SHP77 (cell line): ENCODE measurements around the gene STAG1.
"Not testable (repeated sequence)": the region's sequence is repeated elsewhere in the genome, so short reads cannot be mapped to it uniquely, and the experiment has no call there.

Experiments used
- DNase-seq, 2 experiments: peaks; one replicate each; lab custom pipeline; 2025; lab: John Stamatoyannopoulos, UW

STAG1 gene

GRCh38 chr3:136586580-136586979 lies 165.6 kb downstream of the STAG1 start:
- no peak for DNase-seq

DNA sequence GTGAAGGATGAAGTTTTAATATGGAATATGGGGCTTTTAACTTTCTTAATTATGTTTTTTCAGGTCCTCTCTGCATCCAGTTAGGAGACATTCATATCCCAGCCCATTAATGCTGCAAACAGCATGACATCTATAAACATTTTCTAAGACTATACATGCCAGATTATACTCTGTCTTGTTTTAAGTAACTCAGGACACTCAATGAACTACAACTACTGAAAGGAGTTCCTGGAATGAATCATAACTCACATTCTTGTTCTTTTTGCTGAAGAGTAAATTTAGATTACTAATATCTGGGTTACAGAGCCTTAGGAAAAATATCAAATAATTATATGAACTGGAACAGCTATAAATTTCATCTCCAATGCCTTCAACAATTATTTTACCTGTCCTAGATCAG lies 167.4 kb downstream of the STAG1 start:
- no peak for DNase-seq

- no peak for DNase-seq
Measured at GRCh38 chr3:136583823-136584222, 168.4 kb downstream of the STAG1 start.

DNA sequence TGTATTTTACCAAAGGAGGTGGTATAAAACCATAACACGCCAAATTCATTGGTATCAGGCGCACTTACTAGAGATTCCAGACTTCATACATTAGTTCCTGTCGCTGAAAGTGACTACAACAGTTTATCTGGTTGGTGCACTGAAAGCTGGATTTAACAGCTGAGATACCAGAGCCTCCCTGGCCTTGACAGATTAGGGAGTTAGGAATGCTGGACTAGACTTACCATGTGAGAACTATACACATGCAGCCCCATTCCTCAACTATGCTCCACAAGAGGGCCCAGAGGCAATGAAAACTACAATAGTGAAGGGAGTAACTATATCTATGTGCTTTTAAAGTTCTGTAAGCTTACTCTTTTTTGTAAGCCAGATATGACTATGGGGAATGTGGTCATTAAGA lies 174.4 kb downstream of the STAG1 start:
- DNase-seq: no peak

DNA sequence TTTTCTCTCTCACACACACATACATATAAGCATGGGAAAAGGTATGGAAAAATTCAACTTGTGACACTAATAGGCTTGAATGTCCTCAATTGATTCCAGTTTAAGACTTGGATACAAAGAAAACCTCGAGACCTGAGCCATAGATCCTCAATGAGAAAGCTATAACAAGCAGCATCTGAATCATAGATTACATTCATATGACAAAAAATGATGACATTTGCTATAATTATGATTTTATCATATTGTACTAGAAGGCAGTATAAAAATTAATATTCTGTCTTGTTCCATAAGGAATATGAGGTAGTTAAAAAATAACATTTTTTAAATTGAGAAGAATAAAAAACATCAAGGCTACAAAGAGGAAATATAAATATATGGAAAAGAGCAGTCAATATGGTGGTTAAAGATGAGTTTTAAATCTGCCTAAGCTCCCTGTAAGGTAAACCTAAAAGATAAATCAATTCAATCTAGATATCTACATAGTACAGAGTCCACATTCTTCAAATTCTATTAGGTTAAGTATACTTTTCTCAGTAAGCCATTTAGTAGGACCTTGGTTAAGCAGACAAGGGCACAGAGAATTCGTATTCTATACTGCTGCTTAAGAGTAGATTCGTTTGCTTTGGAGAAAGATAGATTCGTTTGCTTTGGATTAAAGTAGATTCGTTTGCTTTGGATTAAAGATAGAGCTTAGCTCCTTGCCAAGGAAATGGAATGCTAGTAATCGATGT lies 175.7 kb downstream of the STAG1 start:
- no peak for DNase-seq

DNA sequence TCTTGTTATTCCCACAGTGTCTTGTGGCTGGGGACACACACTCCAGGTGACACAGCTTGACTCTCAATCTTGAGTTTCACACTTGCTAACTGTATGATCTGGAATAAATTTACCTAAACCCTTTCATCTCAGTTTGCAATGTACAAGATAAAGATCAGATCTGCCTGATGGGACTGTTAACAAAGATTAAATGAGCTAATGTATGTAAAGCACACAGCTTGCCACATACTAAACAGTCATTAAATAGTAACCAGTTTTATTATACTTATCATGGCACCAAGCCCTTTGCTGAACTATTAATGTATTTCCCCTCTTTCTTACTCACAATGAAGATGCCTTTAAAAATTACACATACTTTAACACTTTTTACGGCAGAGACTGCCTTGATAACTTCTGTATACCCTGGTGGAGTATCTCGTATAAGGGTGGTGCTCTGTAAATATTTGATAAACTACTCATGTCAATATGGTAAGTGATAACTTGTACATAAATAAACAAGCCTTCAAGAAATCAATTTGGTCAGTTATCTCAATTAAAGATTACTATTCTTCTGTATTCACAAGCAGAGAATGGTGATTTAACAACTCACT lies 184.5 kb downstream of the STAG1 start:
- no peak for DNase-seq

DNA sequence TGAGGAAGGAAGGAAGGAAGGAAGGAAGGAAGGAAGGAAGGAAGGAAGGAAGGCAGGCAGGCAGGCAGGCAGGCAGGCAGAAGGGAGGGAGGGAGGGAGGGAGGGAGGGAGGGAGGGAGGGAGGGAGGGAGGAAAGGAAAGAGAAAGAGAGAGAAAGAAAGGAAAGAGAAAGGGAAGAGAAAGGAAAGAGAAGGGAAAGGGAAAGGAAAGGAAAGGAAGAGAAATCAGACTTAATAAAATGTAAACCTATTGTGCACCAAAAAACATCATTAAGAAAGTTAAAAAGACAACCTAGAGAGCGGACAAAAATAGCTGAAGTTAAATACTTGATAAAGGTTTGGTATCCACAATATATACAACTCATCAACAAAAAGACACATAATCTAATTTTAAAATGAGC lies 187.2 kb downstream of the STAG1 start:
- DNase-seq: not testable (repeated sequence)

DNA sequence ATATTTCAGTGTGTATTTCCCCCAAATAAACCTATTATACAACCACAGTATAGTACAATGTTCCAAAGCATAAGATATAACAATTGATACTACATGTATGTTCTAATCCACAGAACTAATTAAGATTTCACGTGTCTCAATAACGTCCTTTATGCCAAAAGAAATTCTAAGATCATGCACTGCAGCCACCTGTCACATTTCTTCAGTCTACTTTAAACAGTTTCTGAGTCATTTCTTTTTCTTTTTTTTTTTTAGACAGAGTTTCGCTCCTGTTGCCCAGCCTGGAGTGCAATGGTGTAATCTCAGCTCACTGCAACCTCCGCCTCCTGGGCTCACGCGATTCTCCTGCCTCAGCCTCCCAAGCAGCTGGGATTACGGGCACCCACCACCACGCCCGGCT lies 190.2 kb downstream of the STAG1 start:
- no peak for DNase-seq

DNA sequence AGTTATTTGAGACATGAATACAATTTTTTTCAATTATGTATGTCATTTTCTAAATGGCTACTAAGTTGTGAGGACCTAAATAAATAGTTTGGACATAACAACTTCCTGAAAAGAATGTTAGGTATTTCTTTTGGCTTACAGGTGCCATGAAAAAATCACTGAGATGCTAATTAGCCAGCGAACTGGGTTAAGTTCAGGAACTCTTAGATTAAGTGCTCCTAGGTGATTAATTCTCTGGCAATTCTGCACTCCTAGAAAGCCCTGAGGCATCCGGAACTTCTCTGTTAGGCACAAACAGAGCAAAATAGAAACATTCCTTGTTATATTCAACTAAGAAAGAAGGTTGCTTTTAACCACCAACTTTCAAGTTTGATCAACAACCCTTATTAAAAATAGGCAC lies 192.3 kb downstream of the STAG1 start:
- no peak for DNase-seq

- DNase-seq: not testable (repeated sequence)
Measured at GRCh38 chr3:136549461-136549860, 202.7 kb downstream of the STAG1 start.

GRCh38 chr3:136547293-136547692 lies 204.9 kb downstream of the STAG1 start:
- no peak for DNase-seq

DNA sequence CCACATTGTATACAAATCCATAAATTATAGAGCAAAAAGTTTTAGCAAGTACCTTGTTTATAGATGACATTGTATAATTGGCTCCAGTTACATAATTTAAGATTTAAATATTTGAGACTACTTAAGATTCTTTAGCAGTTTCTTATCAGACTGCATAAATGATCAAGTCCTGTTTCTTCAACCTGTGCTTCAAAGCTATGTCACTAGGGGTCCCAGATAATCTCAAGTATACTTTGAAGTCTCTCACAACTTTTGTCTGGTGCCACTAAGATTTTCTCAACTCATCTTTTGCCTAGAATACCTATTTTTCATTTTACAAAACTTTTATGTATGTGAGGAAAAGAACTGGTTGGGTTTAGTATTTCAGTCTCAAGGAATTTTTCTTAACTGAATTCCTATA lies 205.5 kb downstream of the STAG1 start:
- DNase-seq: no peak

DNA sequence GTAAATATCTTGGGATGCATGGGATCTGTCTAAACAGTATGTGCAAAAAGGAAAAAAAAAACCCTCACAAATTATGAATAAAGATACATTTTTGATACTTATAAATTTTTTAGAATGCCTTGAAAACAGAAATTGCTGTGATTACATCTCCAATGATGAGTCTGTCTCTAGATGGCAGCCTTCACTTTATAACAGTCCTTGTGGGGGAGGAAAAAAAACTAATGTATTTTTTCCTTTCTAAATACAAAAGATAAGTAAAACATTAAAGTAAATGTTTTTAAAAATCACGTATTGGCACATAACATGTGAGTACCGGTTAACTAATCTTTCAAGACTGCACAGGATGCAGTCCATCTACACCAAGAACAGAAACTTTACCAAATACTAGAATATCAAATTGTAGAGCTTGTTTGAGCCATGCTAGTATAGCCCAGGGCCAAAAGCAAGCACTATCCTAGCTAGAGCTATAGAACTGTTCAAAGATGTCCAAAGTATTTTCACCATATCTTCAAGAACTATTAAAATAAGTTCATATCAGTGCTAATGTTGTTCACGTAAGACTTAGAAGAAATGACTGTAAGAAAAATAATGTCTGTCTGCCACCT lies 206.4 kb downstream of the STAG1 start:
- no peak for DNase-seq

GRCh38 chr3:136544532-136544931 lies 207.6 kb downstream of the STAG1 start:
- DNase-seq: no peak

DNA sequence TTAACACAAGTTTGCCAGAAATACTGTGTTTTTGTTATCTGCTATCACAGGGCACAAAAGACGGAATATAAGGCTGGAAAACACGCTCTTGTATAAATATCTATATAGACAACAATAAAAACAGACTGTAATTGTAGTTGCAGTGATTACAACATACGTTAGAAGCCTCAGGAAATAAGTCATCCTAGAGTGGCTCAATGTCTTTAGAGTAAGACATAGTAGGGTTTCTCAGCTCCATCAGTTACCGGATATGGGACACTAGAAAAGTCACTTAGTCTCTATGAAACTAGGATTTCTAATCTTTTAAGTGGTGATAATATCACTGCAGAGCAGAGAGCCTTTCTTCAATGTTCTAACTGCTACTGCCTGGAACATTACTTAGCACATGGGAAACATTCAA lies 208.8 kb downstream of the STAG1 start:
- DNase-seq: no peak

- no peak for DNase-seq
Measured at GRCh38 chr3:136535906-136536305, 216.3 kb downstream of the STAG1 start.

DNA sequence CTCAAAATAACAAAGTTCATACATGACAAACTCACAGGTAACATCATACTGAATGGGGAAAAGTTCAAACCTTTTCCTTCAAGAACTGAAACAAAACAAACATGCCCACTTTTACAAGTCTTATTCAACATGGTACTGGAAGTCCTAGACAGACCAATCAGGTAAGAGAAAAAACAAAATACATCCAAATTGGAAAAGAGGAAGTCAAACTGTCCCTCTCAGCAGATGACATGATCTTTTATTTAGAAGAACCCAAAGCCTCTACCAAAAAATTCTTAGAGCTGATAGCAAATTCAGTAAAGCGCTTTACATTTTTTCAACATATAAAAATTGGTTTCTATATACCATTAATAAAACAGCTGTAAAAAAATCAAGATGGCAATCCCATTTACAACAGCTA lies 219.4 kb downstream of the STAG1 start:
- DNase-seq: no peak

GRCh38 chr3:136518102-136518501 lies 234.1 kb downstream of the STAG1 start:
- DNase-seq: no peak

DNA sequence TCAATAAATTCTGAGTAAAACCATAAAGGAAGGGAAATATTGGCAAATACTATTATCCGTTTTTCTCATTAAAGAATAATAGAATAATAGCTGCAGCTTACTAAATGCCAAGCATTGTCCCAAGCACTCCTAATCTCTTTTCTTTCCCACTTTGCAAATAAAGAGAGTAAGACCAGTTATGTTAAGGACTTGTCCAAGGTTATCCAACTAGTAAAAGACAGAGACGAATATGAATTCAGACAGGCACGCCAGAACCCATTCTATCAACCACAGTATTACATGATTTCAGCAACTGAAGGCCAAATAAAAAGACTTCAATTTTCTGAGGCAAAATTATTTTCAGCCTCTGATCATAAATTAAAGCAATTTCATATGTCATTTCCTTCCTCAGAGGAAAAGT lies 235.5 kb downstream of the STAG1 start:
- no peak for DNase-seq

- no peak for DNase-seq
Measured at GRCh38 chr3:136516095-136516494, 236.1 kb downstream of the STAG1 start.

DNA sequence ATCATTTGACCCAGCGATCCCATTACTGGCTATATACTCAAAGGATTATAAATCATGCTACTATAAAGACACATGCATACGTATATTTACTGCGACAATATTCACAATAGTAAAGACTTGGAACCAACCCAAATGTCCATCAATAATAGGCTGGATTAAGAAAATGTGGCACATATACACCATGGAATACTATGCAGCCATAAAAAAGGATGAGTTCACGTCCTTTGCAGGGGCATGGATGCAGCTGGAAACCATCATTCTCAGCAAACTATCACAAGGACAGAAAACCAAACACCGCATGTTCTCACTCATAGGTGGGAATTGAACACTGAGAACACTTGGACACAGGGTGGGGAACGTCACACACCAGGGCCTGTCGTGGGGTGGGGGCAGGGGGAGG lies 237.6 kb downstream of the STAG1 start:
- DNase-seq: not testable (repeated sequence)

- no peak for DNase-seq
Measured at GRCh38 chr3:136513367-136513766, 238.8 kb downstream of the STAG1 start.

GRCh38 chr3:136512381-136512780 lies 239.8 kb downstream of the STAG1 start:
- no peak for DNase-seq

- DNase-seq: no peak
Measured at GRCh38 chr3:136505676-136506075, 246.5 kb downstream of the STAG1 start.
